MM.1S (cell line): ENCODE measurements around the gene SLC24A3.

Experiments used
- EZH2 ChIP-seq: fragments of 300-600 bp; sonication (generic); optimal IDR thresholded peaks from 2 replicates; pipeline ENCODE3; 2017; ENCODE audit warnings: low read depth, mild to moderate bottlenecking, antibody characterized with exemption, low read length, mixed read lengths
- EZH2phosphoT487 ChIP-seq: fragments of 300-600 bp; sonication (generic); IDR thresholded peaks from 2 replicates; pipeline ENCODE4 v1.6.1; 2018; ENCODE audit warnings: antibody characterized with exemption, low read length
- TF ChIP-seq, protein P1 (sequence below): fragments of 300-600 bp; sonication (generic); IDR thresholded peaks from 2 replicates; pipeline ENCODE4 v1.5.1; 2016; ENCODE audit warnings: antibody characterized with exemption, low read length, mixed read lengths

DNA sequence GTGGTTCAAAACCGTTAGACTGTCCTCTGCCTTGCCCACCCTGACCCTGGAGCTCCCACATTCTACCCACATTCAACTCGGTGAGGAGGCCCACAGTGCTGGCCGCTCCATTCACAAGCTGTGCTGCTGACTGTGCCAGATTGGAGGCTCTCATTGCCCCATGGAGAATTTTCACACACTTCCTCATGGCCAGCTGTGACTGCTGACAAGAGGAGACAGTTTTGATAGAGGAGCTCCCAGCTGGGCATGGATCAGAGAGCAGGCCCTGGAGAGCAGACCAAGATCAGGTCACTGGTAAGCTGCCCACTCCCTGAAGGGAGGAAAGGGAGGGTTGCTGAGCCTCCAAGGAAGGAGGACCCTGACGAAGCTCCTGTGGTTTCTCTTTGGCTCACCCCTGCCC, 299.5 kb downstream of the SLC24A3 start:
- TF ChIP-seq, protein P1, sequence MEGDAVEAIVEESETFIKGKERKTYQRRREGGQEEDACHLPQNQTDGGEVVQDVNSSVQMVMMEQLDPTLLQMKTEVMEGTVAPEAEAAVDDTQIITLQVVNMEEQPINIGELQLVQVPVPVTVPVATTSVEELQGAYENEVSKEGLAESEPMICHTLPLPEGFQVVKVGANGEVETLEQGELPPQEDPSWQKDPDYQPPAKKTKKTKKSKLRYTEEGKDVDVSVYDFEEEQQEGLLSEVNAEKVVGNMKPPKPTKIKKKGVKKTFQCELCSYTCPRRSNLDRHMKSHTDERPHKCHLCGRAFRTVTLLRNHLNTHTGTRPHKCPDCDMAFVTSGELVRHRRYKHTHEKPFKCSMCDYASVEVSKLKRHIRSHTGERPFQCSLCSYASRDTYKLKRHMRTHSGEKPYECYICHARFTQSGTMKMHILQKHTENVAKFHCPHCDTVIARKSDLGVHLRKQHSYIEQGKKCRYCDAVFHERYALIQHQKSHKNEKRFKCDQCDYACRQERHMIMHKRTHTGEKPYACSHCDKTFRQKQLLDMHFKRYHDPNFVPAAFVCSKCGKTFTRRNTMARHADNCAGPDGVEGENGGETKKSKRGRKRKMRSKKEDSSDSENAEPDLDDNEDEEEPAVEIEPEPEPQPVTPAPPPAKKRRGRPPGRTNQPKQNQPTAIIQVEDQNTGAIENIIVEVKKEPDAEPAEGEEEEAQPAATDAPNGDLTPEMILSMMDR, result no peak
- TF ChIP-seq EZH2 (no peak), EZH2phosphoT487 (no peak)
